Measurements from ENCODE around the gene CLEC4G. TPM values are rescaled to one million over a fixed set of nuclear protein-coding genes. Genes with fewer than 3 reads are reported as not detected.

CLEC4G gene
- total and polyA plus RNA-seq, 2 of the 13 experiments (the other 11 are each of a cell fraction or from before 2014, with no cell fraction given), result not detected

DNA sequence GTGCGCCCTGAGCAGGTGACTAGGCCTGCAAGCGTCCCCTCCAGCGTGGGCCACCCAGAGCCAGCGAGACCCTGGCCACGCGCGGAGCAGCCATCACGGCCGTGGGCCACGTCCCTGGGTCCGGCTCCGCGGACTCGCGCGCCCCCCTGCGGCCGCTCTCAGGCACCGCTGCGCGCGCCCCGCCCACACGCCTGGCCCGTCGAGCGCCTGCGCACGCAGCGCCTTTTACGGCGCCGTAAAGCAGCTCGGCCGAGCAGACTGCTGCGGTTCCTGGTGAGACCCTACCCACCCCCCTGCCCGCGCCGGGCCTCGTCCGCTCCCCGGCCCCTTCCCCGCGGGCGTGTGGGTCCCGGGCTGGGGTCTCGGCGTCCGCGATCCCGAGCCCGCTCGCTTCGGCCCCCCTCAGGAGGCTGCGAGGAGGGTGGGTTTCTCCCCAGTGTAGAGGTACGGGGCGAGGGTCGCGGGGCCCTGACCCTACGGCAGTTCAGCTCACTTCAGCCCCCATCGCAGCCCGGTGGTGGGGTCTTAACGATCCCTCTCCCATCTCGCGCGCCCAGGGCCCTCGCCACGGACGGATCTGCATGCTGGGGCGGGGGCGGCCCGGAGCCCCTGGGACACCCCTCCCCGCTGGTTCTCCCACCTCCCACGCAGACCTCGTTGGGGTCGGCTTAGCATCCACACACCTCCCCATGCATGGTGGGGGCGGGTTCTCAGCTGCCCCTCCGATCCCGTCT, 51.1 kb downstream of the CLEC4G start, which contains the start of gene TRAPPC5 (continued):
- TF ChIP-seq NRL (CRISPR knock-in tag; IDR thresholded peaks at IDR 0.05; ENCODE audit: borderline replicate concordance), result no peak
- TF ChIP-seq, protein P1, sequence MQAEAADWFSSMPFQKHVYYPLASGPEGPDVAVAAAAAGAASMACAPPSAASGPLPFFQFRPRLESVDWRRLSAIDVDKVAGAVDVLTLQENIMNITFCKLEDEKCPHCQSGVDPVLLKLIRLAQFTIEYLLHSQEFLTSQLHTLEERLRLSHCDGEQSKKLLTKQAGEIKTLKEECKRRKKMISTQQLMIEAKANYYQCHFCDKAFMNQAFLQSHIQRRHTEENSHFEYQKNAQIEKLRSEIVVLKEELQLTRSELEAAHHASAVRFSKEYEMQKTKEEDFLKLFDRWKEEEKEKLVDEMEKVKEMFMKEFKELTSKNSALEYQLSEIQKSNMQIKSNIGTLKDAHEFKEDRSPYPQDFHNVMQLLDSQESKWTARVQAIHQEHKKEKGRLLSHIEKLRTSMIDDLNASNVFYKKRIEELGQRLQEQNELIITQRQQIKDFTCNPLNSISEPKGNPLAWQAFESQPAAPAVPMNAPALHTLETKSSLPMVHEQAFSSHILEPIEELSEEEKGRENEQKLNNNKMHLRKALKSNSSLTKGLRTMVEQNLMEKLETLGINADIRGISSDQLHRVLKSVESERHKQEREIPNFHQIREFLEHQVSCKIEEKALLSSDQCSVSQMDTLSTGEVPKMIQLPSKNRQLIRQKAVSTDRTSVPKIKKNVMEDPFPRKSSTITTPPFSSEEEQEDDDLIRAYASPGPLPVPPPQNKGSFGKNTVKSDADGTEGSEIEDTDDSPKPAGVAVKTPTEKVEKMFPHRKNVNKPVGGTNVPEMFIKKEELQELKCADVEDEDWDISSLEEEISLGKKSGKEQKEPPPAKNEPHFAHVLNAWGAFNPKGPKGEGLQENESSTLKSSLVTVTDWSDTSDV (CRISPR knock-in tag; IDR thresholded peaks at IDR 0.05), result 0 out of 2 replicates have a peak, but pooled peaks have one; percentile 42
- peak; percentile 52; the same call in 1 of the 2 replicates for TF ChIP-seq ZNF790 (CRISPR knock-in tag; IDR thresholded peaks at IDR 0.05; ENCODE audit: borderline replicate concordance)
- TF ChIP-seq, protein P2, sequence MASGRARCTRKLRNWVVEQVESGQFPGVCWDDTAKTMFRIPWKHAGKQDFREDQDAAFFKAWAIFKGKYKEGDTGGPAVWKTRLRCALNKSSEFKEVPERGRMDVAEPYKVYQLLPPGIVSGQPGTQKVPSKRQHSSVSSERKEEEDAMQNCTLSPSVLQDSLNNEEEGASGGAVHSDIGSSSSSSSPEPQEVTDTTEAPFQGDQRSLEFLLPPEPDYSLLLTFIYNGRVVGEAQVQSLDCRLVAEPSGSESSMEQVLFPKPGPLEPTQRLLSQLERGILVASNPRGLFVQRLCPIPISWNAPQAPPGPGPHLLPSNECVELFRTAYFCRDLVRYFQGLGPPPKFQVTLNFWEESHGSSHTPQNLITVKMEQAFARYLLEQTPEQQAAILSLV (CRISPR knock-in tag; IDR thresholded peaks at IDR 0.05; ENCODE audit: borderline replicate concordance), result peak; percentile 77; the same call in 1 of the 2 replicates
- TF ChIP-seq NKX3-1 (CRISPR knock-in tag; IDR thresholded peaks at IDR 0.05), result peak; percentile 66; the same call in 1 of the 2 replicates
- no peak for TF ChIP-seq PHB2 (IDR thresholded peaks at IDR 0.05; ENCODE audit: partially characterized antibody)
- peak in 1 of 2 experiments; percentile 84; a peak in 2 of 4 replicates for TF ChIP-seq POLR2A (IDR thresholded peaks at IDR 0.05; ENCODE audit: insufficient read depth in 1 of 2, low read depth in 2 of 2, low read length in 2 of 2)
- TF ChIP-seq RFXAP (CRISPR knock-in tag; IDR thresholded peaks at IDR 0.05; ENCODE audit: borderline replicate concordance), result peak; percentile 56; the same call in 1 of the 2 replicates
- TF ChIP-seq SKIL (CRISPR knock-in tag; IDR thresholded peaks at IDR 0.05; ENCODE audit: borderline replicate concordance), result no peak
- TF ChIP-seq MEF2D (CRISPR knock-in tag; IDR thresholded peaks at IDR 0.05), result no peak
- peak; percentile 57; the same call in 1 of the 2 replicates for TF ChIP-seq ZNF296 (CRISPR knock-in tag; conservative IDR thresholded peaks at IDR 0.05)
- TF ChIP-seq ZBTB21 (CRISPR knock-in tag; IDR thresholded peaks at IDR 0.05), result no peak
- TF ChIP-seq ZNF512B (CRISPR knock-in tag; IDR thresholded peaks at IDR 0.05; ENCODE audit: borderline replicate concordance), result no peak
- 0 out of 2 replicates have a peak, but pooled peaks have one; percentile 12 for TF ChIP-seq ZNF619 (CRISPR knock-in tag; IDR thresholded peaks at IDR 0.05)
- no peak for TF ChIP-seq SSRP1 (CRISPR knock-in tag; IDR thresholded peaks at IDR 0.05)
- 0 out of 2 replicates have a peak, but pooled peaks have one; percentile 57 for TF ChIP-seq HOXD1 (CRISPR knock-in tag; IDR thresholded peaks at IDR 0.05)
- TF ChIP-seq GATAD2A (CRISPR knock-in tag; IDR thresholded peaks at IDR 0.05), result peak; percentile 48; the same call in 1 of the 2 replicates
- TF ChIP-seq CREB1 (IDR thresholded peaks at IDR 0.05), result no peak
- TF ChIP-seq CREB1 (CRISPR knock-in tag; IDR thresholded peaks at IDR 0.05), result no peak
- no peak for TF ChIP-seq TP53 (CRISPR knock-in tag; conservative IDR thresholded peaks at IDR 0.05)
- no peak; the same call in 1 of the 2 replicates for TF ChIP-seq DMAP1 (CRISPR knock-in tag; IDR thresholded peaks at IDR 0.05)
- TF ChIP-seq ELF1 (CRISPR knock-in tag; IDR thresholded peaks at IDR 0.05), result peak; percentile 39; the same call in 1 of the 2 replicates
- no peak for TF ChIP-seq ZSCAN22 (CRISPR knock-in tag; IDR thresholded peaks at IDR 0.05)
